Choroid plexus epithelial cell (primary cell): ENCODE results near the gene ADAMTS17.

Source experiments
- DNase-seq: peaks from one replicate; pipeline ENCODE4 v3.0.0-alpha.2; 2010; ENCODE audit warnings: low read depth
- H3K4me3 ChIP-seq: 2 replicates; pipeline ENCODE4 v1.5.1; 2011; ENCODE audit warnings: low read depth, mild to moderate bottlenecking, control low read depth, low read length, moderate library complexity
- CTCF ChIP-seq: conservative IDR thresholded peaks from 2 replicates; pipeline ENCODE4 v1.5.1; 2011; ENCODE audit warnings: low read depth, mild to moderate bottlenecking, control low read depth, inconsistent platforms, low read length, moderate library complexity

Gene ADAMTS17

GRCh38 chr15:100220058-100220768 is 121.6 kb downstream of the ADAMTS17 start:
- no peak for TF ChIP-seq CTCF
- H3K4me3 ChIP-seq, result no peak overlapping the region
- DNase-seq, result no peak

- no peak for TF ChIP-seq CTCF
- no peak overlapping the region for H3K4me3 ChIP-seq
- DNase-seq, result no peak
These were observed 123.3 kb downstream of the ADAMTS17 start for GRCh38 chr15:100218434-100218833.

- no peak for TF ChIP-seq CTCF
- no peak for DNase-seq
- H3K4me3 ChIP-seq, result no peak overlapping the region
These were observed 125.6 kb downstream of the ADAMTS17 start for GRCh38 chr15:100216182-100216581.

- DNase-seq, result no peak
- no peak for TF ChIP-seq CTCF
- no peak overlapping the region for H3K4me3 ChIP-seq
These were observed 126.0 kb downstream of the ADAMTS17 start for GRCh38 chr15:100215843-100216169.

- no peak overlapping the region for H3K4me3 ChIP-seq
- no peak for DNase-seq
- no peak for TF ChIP-seq CTCF
These were observed 126.5 kb downstream of the ADAMTS17 start for GRCh38 chr15:100215031-100215842.

- no peak for TF ChIP-seq CTCF
- H3K4me3 ChIP-seq, result no peak overlapping the region
- DNase-seq, result no peak
These were observed 129.6 kb downstream of the ADAMTS17 start for GRCh38 chr15:100211855-100212850.
